GM12872 (cell line): ENCODE results near the gene NRSN2.

ENCODE experiments used
- CTCF ChIP-seq: IDR thresholded peaks from 3 replicates; pipeline ENCODE4 v1.5.1; 2011; ENCODE audit warnings: low read depth, mild to moderate bottlenecking, low read length, moderate library complexity; ENCODE audit not compliant: insufficient read depth

The NRSN2 gene

GRCh38 chr20:380763-381580, 34.1 kb downstream of the NRSN2 start:
- no peak; the same call in 2 of the 3 replicates for TF ChIP-seq CTCF

- TF ChIP-seq CTCF: no peak
These were observed 34.8 kb downstream of the NRSN2 start for GRCh38 chr20:381581-382290.

GRCh38 chr20:382291-383115, 35.6 kb downstream of the NRSN2 start:
- no peak for TF ChIP-seq CTCF

- no peak for TF ChIP-seq CTCF
These were observed 37.0 kb downstream of the NRSN2 start for GRCh38 chr20:383889-384288.

- no peak for TF ChIP-seq CTCF
These were observed 37.8 kb downstream of the NRSN2 start for GRCh38 chr20:384723-385122.

GRCh38 chr20:385448-385847, 38.5 kb downstream of the NRSN2 start:
- TF ChIP-seq CTCF: no peak

- no peak for TF ChIP-seq CTCF
These were observed 40.6 kb downstream of the NRSN2 start for GRCh38 chr20:387520-387919.
